GM15510 (cell line): ENCODE results near the gene UBE2E2.

Source experiments
- POLR2A ChIP-seq: IDR thresholded peaks from 3 replicates; pipeline ENCODE4 v1.6.1; 2011; ENCODE audit warnings: borderline replicate concordance; ENCODE audit not compliant: insufficient read length; ENCODE audit errors: extremely low read depth

Gene UBE2E2

DNA sequence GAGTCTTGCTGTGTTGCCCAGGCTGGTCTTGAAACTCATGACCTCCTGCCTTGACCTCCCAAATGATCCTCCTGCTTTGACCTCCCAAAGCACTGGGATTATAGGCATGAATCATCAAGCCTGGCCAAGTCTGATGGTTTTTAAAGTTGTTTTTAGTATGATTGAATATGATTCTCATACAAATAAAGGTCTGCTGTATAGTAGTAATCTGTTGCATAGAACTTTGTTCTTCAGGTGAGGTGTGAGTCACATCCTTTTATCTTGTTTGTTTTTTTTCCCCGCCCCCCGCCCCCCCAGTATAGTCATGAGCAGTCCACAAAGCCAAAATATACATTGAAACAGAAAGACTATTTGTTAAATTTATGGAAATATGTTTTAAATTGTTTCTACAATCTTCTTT, 39.0 kb downstream of the UBE2E2 start:
- TF ChIP-seq POLR2A = no peak

DNA sequence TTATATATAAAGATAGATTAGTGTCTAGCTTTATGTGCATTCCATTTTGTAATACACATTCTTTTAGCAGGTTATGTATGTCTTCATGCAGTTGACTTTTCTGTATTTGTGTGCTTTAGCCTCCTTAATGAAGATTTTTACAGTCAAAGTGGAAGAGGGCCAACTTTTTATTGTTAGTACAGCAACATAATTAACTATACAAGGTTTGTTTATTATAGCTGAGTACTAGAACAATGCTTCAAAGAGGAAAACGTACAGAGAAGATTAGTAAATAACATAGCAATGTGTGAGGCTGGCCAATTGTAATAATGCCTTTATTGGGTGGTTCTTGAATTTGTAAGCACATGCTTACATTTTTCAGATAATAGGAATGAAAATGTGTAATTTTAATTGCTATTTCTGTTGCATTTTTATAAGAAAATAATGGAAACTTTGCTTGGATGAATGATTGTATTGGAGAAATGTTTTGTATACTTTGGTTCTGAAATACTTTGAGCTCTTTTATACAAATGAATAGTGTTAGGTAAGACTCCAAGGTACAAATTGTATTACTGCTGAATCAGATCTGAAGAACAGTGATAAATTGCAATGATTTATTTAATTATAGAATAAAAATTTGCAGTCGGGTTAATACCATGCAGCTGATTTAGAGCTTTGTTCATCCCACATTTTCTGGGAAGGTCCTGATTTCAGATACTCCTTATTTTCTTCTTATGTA, 41.4 kb downstream of the UBE2E2 start:
- no peak for TF ChIP-seq POLR2A

DNA sequence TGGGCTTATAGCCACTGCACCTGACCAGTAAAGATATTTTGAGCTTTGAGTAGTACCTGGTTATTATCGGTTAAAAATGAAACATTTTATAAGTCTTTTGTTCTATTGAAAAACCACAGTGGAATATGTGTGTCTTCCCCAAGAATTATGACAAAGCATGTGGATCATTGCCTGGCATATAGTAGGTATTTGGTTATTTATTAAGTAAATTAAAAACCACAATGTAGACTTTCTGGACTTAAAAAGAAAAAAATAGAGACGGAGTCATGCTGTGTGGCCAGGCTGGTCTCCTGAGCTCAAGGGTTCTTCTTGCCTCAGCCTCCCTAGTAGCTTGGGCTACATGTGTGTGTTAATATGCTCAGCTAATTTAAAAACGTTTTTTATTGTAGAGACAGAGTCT, 43.5 kb downstream of the UBE2E2 start:
- no peak for TF ChIP-seq POLR2A

DNA sequence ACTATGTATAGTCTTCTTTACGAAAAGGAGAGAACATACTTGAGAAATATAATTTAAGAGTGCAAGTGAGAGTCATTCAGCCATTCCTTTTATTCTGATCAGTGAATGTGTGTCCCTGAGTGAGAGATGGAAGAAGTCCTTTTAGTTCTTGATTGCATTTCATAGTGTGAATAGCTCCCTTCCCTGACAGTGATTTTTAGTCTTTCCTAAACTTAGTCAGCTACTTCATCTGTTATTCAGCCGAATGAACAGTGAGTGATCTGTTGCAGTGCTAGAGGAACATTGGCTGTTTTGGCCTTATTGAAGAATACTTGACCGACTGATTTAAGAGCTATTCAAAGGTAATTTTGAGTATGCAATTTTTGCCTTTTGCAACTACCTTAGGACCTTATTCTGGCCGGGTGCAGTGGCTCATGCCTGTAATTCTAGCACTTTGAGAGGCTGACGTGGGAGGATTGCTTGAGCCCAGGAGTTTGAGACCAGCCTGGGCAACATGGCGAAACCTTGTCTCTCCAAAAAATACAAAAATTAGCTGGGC, 45.5 kb downstream of the UBE2E2 start:
- TF ChIP-seq POLR2A = no peak

DNA sequence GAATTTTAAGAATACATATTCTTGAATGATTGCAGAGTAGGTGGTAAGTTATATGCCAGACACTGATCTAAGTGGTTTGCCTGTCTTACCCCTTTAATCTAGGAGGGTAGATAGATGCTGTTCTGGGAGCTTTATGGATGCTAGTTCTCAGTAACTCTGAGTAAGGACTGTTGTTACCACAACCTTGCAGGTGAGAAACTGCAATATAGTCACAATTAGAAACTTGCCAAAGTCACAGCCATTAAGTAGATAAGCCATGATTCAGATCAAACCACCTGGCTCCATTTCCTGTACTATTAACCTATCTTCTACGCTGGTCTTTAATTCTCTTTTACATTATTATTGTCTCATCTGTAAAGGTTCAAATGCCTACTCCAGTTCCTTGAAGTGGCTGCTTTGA, 46.8 kb downstream of the UBE2E2 start:
- no peak for TF ChIP-seq POLR2A

DNA sequence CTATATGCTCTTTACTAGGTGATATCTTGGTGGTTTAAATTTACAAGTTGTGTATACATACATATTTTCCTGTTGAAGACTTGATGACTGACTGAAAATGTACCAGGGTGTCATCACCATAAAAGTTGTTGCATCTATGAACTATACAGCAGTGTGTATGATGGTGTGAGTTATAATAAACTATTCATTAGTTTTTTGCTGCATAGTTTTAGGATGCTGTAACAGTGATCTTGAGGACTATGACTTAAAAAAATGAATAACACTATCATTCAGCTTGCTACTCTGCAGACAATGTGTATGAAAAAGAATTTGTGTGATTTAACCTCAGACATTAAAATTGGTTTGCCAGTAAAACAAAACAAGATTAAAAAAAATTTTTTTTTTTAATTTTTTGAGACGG, 49.0 kb downstream of the UBE2E2 start:
- no peak for TF ChIP-seq POLR2A

DNA sequence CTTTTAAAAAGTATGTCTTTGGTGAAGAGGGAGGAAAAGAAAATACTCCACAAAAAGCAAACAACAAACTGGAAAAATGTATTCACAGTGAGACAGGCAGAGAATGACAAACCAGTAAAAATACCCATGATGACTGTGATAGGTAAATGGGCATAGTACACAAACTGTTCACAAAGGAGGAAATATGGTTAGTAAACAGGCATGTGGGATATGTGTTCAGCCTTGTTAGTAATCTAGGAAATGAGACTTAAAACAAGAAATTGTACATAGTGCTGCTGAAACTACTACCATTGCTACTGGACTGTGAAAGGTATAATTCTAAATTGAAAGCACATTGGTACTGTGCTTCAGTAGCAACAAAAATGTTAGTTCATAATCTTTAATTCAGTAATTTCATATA, 50.1 kb downstream of the UBE2E2 start:
- no peak for TF ChIP-seq POLR2A

DNA sequence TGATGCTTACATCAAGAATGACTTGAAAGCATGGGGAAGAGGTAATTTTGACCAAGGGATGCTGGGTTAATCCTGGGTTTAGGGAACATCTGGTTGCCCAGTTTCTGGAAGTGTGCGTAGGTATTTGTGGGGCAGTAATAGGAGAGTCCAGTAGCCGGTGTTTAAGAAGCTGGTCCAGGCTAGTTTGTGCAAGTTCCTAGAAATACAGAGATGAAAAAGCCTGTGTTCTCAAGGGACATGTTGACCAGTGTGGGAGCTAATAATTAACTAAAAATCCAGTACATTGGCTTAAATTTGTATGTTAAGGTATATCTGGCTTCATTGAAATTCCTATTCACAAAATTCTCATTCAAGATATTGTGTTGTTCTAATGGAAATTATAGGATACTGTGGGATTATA, 51.2 kb downstream of the UBE2E2 start:
- no peak for TF ChIP-seq POLR2A

DNA sequence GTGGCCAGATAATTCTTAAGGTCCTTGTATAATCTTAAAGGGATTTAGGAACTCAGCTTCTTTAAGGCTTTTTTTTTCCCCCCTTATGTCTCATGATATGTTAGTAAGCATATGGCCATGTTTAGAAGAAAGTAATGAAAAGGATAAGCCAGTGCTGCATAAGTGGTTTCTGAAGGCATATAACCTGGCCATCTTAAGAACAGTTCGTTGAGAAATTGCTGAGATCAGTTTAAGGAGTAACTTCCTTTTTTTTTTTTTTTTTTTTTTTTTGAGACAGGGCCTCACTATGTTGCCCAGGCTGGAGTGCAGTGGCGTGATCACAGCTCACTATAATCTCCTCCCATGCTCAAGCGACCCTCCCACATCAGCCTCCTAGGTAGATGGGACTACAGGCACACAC, 51.7 kb downstream of the UBE2E2 start:
- TF ChIP-seq POLR2A = no peak

DNA sequence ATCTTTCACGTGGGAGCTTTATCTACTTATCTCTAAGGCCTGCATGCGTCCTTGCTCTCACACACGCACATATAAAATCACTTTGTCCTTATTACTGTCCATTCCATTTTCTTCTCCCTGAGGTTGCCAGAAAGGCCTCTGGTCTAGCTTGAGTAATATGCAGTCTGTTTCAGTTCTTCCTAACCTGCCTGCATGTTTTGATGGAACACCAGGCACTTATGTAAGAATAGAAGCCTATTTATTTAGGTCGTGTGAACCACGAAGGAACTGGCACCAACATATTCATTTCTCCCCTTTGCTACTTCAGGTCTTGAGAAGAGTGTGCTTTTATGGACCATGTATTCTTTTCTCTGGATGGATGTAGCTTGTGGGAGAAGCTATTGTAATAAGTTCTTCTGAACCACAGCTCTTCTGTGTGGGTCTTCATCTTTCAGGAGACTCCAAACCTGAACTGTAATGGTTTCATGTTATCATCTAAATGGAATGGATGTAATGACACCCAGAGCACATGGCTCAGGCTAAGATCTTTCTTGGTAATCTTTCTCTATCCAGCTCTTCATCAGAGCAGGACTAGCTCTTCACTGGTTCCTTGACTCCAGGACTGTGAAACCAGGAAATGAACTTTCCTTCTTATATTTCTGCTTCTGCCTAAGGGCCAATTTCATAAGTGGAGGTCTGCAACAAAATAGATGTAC, 53.8 kb downstream of the UBE2E2 start:
- TF ChIP-seq POLR2A = no peak

DNA sequence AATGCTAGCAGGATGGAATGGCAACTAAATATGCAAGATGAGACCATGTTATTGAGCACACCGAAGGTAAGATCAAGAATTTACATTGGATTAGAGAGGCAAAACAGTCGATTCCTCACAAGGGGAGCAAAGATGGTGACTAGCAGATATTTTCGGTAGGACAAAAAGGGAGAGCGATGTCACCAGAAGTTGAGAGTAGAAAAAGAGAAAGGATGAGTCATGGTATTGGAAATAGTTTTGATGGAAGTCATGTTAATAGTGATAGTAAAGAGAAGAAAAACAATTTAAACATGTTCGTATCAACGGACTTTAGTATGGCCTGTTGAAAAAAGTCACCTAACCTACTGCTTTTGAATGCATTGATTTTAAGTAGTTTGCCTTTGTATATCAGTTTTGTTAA, 55.0 kb downstream of the UBE2E2 start:
- no peak for TF ChIP-seq POLR2A

DNA sequence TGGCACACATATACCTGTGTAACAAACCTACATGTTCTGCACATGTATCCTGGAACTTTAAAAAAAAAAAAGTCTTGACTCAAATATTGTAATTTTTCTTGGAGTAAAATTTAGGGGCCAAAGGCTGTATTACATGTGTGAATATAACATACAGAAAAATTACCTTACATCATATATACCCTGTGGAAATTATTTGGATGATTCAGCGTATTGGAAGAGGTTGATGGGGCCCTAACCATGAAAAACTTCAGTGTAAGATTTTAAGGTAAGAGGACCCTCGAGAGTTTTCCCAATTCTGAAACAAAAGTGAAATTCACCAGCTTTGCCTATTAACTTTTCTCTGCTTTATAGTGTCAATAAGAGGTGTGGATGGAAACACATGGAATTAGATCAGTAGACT, 56.4 kb downstream of the UBE2E2 start:
- no peak for TF ChIP-seq POLR2A

DNA sequence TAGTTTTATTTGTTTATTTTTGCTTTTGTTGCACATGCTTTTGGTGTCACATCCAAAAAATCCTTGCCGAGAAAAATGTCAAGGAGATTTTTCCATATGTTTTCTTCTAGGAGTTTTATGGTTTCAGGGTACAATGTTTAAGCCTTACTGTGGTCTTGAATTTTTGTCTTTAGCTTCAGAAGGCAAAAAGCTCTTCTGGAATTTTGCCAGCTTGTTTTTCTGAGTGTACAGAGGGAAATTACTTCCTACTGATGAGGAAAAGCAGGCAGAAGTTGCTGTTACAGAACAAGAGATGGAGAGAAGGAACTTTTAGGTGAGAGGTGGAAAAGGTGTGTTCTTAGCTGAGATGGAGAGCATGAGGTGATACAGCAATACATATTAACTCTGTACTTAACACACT, 59.6 kb downstream of the UBE2E2 start:
- TF ChIP-seq POLR2A = no peak

DNA sequence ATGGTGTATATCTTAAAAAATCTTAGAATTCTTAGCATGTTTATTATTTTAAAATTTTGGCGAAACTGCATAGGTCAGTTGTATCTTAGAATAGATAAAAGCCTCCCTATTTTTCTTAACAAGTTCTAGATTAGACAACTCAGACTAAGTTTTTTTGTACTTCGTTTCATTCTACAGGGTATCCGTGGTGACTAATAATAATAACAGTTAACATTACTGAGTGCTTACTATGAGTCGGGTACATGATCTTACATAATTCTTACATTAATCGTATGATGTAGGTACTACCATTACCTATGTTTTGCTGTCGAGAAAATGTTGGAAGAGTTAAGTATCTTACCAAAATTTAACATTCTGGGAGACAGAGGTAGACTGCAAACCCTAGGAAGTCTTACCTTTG, 60.7 kb downstream of the UBE2E2 start:
- TF ChIP-seq POLR2A = no peak

DNA sequence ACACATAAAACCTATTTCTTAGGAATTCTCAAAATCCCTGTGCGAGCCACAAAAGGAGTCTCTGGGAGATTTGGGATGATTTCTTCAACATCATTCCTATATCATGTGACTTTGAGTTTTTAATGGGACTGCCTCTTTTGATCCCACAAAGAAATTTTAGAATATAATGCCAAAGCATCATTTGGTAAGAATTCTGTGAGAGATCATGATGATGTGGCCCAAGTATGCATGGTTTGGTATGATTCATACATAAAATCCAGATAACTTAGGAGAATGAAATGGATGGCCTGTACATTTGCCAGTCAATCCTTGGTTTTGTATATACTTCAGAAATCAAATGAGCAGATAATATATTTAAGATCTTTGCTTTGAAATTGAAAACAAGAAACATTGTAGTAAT, 61.3 kb downstream of the UBE2E2 start:
- no peak for TF ChIP-seq POLR2A

DNA sequence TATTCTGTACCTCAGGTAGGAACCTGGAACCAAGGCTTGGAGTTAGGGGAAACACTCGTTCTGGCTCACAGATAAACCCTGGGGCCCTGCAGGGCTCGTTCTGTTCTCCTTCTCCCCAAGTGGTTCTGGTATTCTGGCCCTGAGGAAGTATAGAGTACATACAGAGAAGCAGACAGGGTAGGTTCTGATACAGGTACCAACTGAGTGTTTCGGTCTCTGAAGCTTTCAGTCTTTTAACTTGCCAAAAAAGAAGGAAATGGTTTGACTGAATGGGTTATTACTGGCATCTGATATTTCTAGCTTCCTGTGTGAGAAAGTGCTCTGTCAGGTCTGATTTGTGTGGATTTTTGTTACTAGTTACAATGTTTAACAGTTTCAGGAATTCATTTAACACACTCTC, 67.3 kb downstream of the UBE2E2 start:
- no peak for TF ChIP-seq POLR2A
